H9 (cell line): ENCODE data around the gene CDH20. TPM values are rescaled to one million over a fixed set of nuclear protein-coding genes. Genes with fewer than 3 reads are reported as not detected.

Experiments used
- DNase-seq: peaks from one replicate; pipeline ENCODE4 v3.0.0-alpha.2; 2017
- H2AFZ ChIP-seq: one replicate; pipeline ENCODE4 v1.6.1; 2013; ENCODE audit warnings: mild to moderate bottlenecking, low read length, control low read depth, moderate library complexity
- H2AK5ac ChIP-seq: 2 replicates; pipeline ENCODE4 v1.6.1; 2013; ENCODE audit warnings: low read length, control low read depth, mixed read lengths; ENCODE audit not compliant: insufficient read length
- H2BK120ac ChIP-seq: one replicate; pipeline ENCODE4 v1.6.1; 2013; ENCODE audit warnings: low read depth, mild to moderate bottlenecking, low read length, control low read depth, inconsistent platforms; ENCODE audit not compliant: poor library complexity, severe bottlenecking
- H2BK12ac ChIP-seq: 2 replicates; pipeline ENCODE4 v1.6.1; 2013; ENCODE audit warnings: low read length, control low read depth, mixed read lengths, low read depth; ENCODE audit not compliant: insufficient read length
- H2BK15ac ChIP-seq: 2 replicates; pipeline ENCODE4 v1.6.1; 2013; ENCODE audit warnings: low read depth, low read length, control low read depth
- H2BK20ac ChIP-seq: one replicate; pipeline ENCODE4 v1.6.1; 2013; ENCODE audit warnings: low read depth, mild to moderate bottlenecking, low read length, control low read depth, inconsistent platforms; ENCODE audit not compliant: poor library complexity, severe bottlenecking
- H2BK5ac ChIP-seq: 2 replicates; pipeline ENCODE4 v1.6.1; 2013; ENCODE audit warnings: low read length, control low read depth, mixed read lengths; ENCODE audit not compliant: insufficient read length
- H3K14ac ChIP-seq: 2 replicates; pipeline ENCODE4 v1.6.1; 2013; ENCODE audit warnings: low read length, control low read depth; ENCODE audit not compliant: insufficient read depth
- H3K18ac ChIP-seq: 2 replicates; pipeline ENCODE4 v1.6.1; 2013; ENCODE audit warnings: low read depth, mild to moderate bottlenecking, mixed read lengths, low read length, control low read depth; ENCODE audit not compliant: insufficient read length
- H3K23ac ChIP-seq: 2 replicates; pipeline ENCODE4 v1.6.1; 2013; ENCODE audit warnings: low read length, control low read depth, mixed read lengths, low read depth; ENCODE audit not compliant: insufficient read length
- H3K23me2 ChIP-seq: 2 replicates; pipeline ENCODE4 v1.6.1; 2013; ENCODE audit warnings: low read depth, mild to moderate bottlenecking, mixed read lengths, low read length, control low read depth; ENCODE audit not compliant: insufficient read length, poor library complexity, severe bottlenecking
- H3K27ac ChIP-seq: 2 replicates; pipeline ENCODE4 v1.5.1; 2013; ENCODE audit warnings: low read length, control low read depth, mixed read lengths, low read depth; ENCODE audit not compliant: insufficient read length
- H3K27me3 ChIP-seq: 2 replicates; pipeline ENCODE4 v1.6.1; 2013; ENCODE audit warnings: low read length, control low read depth, inconsistent platforms; ENCODE audit not compliant: insufficient read depth
- H3K4ac ChIP-seq: 2 replicates; pipeline ENCODE4 v1.6.1; 2013; ENCODE audit warnings: low read depth, mild to moderate bottlenecking, control low read depth, inconsistent platforms, low read length, moderate library complexity
- H3K4me1 ChIP-seq: 2 replicates; pipeline ENCODE4 v1.6.1; 2013; ENCODE audit warnings: low read length, control low read depth, inconsistent platforms; ENCODE audit not compliant: insufficient read depth
- H3K4me2 ChIP-seq: 2 replicates; pipeline ENCODE4 v1.6.1; 2013; ENCODE audit warnings: low read length, control low read depth, mixed read lengths; ENCODE audit not compliant: insufficient read length, insufficient read depth
- H3K56ac ChIP-seq: 2 replicates; pipeline ENCODE4 v1.6.1; 2013; ENCODE audit warnings: low read depth, mild to moderate bottlenecking, mixed read lengths, low read length, control low read depth; ENCODE audit not compliant: insufficient read length
- H3K79me1 ChIP-seq: 2 replicates; pipeline ENCODE4 v1.6.1; 2013; ENCODE audit warnings: low read depth, mild to moderate bottlenecking, moderate library complexity, low read length, control low read depth, inconsistent platforms; ENCODE audit not compliant: insufficient read depth, poor library complexity, severe bottlenecking
- H3K79me2 ChIP-seq: 2 replicates; pipeline ENCODE4 v1.6.1; 2013; ENCODE audit warnings: low read length, control low read depth, inconsistent platforms; ENCODE audit not compliant: insufficient read depth
- H3K9ac ChIP-seq: 2 replicates; pipeline ENCODE4 v1.6.1; 2013; ENCODE audit warnings: low read length, control low read depth, mixed read lengths; ENCODE audit not compliant: insufficient read length; ENCODE audit errors: extremely low read depth
- H3K9me3 ChIP-seq: one replicate; pipeline ENCODE4 v1.6.1; 2013; ENCODE audit warnings: low read depth, low read length, inconsistent platforms; ENCODE audit not compliant: control insufficient read depth
- H3T11ph ChIP-seq: one replicate; pipeline ENCODE4 v1.6.1; 2013; ENCODE audit warnings: mild to moderate bottlenecking, low read length, control low read depth, inconsistent platforms
- H4K20me1 ChIP-seq: one replicate; pipeline ENCODE4 v1.6.1; 2013; ENCODE audit not compliant: control insufficient read depth, insufficient read length, insufficient read depth
- H4K5ac ChIP-seq: 2 replicates; pipeline ENCODE4 v1.6.1; 2013; ENCODE audit warnings: low read depth, mild to moderate bottlenecking, mixed read lengths, low read length, control low read depth; ENCODE audit not compliant: insufficient read length
- H4K8ac ChIP-seq: replicated peaks from 2 replicates; pipeline ENCODE4 v1.6.1; 2013; ENCODE audit warnings: low read length, control low read depth, mixed read lengths, low read depth; ENCODE audit not compliant: insufficient read length
- H4K91ac ChIP-seq: 2 replicates; pipeline ENCODE4 v1.6.1; 2013; ENCODE audit warnings: low read depth, mild to moderate bottlenecking, moderate library complexity, mixed read lengths, low read length, control low read depth; ENCODE audit not compliant: insufficient read length
- H3K27ac Mint-ChIP-seq, 3 experiments: 2 replicates in 2 of 3; 3 replicates in 1 of 3; pipeline ENCODE4 v1.8.0; 2020 to 2021; ENCODE audit warnings: mixed read lengths in 3 of 3, mild to moderate bottlenecking in 1 of 3, moderate library complexity in 1 of 3
- H3K27me3 Mint-ChIP-seq: 2 replicates; pipeline ENCODE4 v1.8.0; 2021; ENCODE audit warnings: low read depth, mild to moderate bottlenecking, moderate library complexity, mixed read lengths
- H3K36me3 Mint-ChIP-seq, 3 experiments: 2 replicates in 2 of 3; 3 replicates in 1 of 3; pipeline ENCODE4 v1.8.0; 2020 to 2021; ENCODE audit warnings: low read depth in 3 of 3, mixed read lengths in 3 of 3; ENCODE audit not compliant: insufficient read depth in 1 of 3
- H3K4me1 Mint-ChIP-seq, 2 experiments: 2 replicates each; pipeline ENCODE4 v1.8.0; 2020; ENCODE audit warnings: mixed read lengths in 2 of 2
- H3K4me3 Mint-ChIP-seq, 2 experiments: 2 replicates in 1 of 2; 3 replicates in 1 of 2; pipeline ENCODE4 v1.8.0; 2020 to 2021; ENCODE audit warnings: mild to moderate bottlenecking in 2 of 2, mixed read lengths in 2 of 2, moderate library complexity in 1 of 2
- H3K9me3 Mint-ChIP-seq, 2 experiments: 2 replicates in 1 of 2; 3 replicates in 1 of 2; pipeline ENCODE4 v1.8.0; 2020; ENCODE audit warnings: mild to moderate bottlenecking in 2 of 2, mixed read lengths in 2 of 2, moderate library complexity in 1 of 2
- WGBS: extraction: QIAGEN DNeasy Blood & Tissue Kit; methylation state at CpG from one replicate; pipeline ENCODE4 v1.1.7; 2013; ENCODE audit warnings: missing lambda C conversion rate, low lambda C conversion rate, mixed read lengths; ENCODE audit not compliant: insufficient read length; ENCODE audit errors: extremely low coverage; 5-methylcytosine and 5-hydroxymethylcytosine counted together
- total RNA-seq: library from RNA; stranded (reverse); gene quantifications from 2 replicates; pipeline ENCODE4 v1.2.1, GENCODE V29; 2021
- TF ChIP-seq, protein P1 (sequence below): fragments of 200-600 bp; sonication (generic); conservative IDR thresholded peaks from 3 replicates; pipeline ENCODE4 v1.8.0; 2021; ENCODE audit warnings: antibody characterized with exemption, mild to moderate bottlenecking

The CDH20 gene
- total RNA-seq, 1 experiment from 2014 or later = not detected

DNA sequence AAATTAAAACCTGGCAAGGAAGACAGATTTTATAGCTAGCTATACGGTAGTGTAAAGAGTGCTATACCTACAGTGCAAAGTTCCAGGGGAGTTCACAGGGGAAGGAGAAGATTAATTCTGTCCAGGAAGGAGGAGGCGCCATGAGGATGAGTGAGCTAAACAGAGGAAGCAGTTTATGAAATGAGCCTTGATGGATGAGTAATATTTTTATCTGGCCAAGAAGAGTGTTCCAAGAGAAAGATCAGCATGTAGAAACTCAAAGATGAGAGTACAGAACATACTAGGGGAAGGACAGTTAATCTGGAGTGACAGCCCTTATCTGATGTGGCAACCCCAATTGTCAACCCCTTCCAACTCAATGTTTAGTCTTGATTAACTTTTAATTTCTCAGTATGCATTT, 54.8 kb downstream of the CDH20 start:
- Mint-ChIP-seq H3K36me3 (no peaks in the 10 kb centered on the region), H3K4me3 (no peak overlapping the region), H3K4me1 (no peaks in the 10 kb centered on the region), H3K27ac (no peak overlapping the region), H3K9me3 (no peaks in the 10 kb centered on the region), H3K27me3 (no peaks in the 10 kb centered on the region; the same call in 1 of the 2 replicates)
- Histone ChIP-seq H3K4me2 (no peak overlapping the region), H3K4ac (no peak overlapping the region), H3K14ac (no peak overlapping the region), H3K56ac (no peak overlapping the region), H2AFZ (no peak overlapping the region), H4K20me1 (no peaks in the 10 kb centered on the region), H3K23me2 (no peaks in the 10 kb centered on the region), H3K9me3 (no peaks in the 10 kb centered on the region), H3K79me1 (no peaks in the 10 kb centered on the region), H4K91ac (no peak overlapping the region), H2BK120ac (no peak overlapping the region), H3T11ph (no peak overlapping the region), H3K27ac (no peak overlapping the region), H3K79me2 (no peaks in the 10 kb centered on the region), H2BK20ac (no peak overlapping the region), H3K4me1 (no peaks in the 10 kb centered on the region), H2AK5ac (no peak overlapping the region), H3K27me3 (no peaks in the 10 kb centered on the region), H2BK12ac (no peak overlapping the region), H2BK5ac (no peak overlapping the region), H3K18ac (no peak overlapping the region), H4K8ac (no peak overlapping the region), H4K5ac (no peak overlapping the region), H3K23ac (no peak overlapping the region), H2BK15ac (no peak overlapping the region), H3K9ac (no peak overlapping the region)
- DNase-seq = no peak
- TF ChIP-seq, protein P1, sequence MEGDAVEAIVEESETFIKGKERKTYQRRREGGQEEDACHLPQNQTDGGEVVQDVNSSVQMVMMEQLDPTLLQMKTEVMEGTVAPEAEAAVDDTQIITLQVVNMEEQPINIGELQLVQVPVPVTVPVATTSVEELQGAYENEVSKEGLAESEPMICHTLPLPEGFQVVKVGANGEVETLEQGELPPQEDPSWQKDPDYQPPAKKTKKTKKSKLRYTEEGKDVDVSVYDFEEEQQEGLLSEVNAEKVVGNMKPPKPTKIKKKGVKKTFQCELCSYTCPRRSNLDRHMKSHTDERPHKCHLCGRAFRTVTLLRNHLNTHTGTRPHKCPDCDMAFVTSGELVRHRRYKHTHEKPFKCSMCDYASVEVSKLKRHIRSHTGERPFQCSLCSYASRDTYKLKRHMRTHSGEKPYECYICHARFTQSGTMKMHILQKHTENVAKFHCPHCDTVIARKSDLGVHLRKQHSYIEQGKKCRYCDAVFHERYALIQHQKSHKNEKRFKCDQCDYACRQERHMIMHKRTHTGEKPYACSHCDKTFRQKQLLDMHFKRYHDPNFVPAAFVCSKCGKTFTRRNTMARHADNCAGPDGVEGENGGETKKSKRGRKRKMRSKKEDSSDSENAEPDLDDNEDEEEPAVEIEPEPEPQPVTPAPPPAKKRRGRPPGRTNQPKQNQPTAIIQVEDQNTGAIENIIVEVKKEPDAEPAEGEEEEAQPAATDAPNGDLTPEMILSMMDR = no peak
- no CpG with 5 or more reads among the region's 2 CpGs for WGBS
